ENCODE data around the gene ELF2. TPM values are rescaled to one million over a fixed set of nuclear protein-coding genes. Genes with fewer than 3 reads are reported as not detected.

The ELF2 gene
- total and polyA plus RNA-seq, 8 donors = 9.0 to 31.6 (median 18.7) TPM

GRCh38 chr4:139154538-139154937 lies 22.5 kb downstream of the ELF2 start:
- H3K9me3 ChIP-seq = no peaks in the 10 kb centered on the region
- DNase-seq (no peak), FAIRE-seq (no peak), ATAC-seq (no peak)
- intact Hi-C loops (cut with DNase I) = no loop called here
- H3K27ac ChIP-seq = no peak overlapping the region
- no peak overlapping the region for H3K4me3 ChIP-seq
- WGBS, 2 donors = 61% methylated on average over 1 of the region's 1 CpG
- no peaks in the 10 kb centered on the region for H3K4me1 ChIP-seq
- TF ChIP-seq, protein P1, sequence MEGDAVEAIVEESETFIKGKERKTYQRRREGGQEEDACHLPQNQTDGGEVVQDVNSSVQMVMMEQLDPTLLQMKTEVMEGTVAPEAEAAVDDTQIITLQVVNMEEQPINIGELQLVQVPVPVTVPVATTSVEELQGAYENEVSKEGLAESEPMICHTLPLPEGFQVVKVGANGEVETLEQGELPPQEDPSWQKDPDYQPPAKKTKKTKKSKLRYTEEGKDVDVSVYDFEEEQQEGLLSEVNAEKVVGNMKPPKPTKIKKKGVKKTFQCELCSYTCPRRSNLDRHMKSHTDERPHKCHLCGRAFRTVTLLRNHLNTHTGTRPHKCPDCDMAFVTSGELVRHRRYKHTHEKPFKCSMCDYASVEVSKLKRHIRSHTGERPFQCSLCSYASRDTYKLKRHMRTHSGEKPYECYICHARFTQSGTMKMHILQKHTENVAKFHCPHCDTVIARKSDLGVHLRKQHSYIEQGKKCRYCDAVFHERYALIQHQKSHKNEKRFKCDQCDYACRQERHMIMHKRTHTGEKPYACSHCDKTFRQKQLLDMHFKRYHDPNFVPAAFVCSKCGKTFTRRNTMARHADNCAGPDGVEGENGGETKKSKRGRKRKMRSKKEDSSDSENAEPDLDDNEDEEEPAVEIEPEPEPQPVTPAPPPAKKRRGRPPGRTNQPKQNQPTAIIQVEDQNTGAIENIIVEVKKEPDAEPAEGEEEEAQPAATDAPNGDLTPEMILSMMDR (IDR thresholded peaks at IDR 0.05) = no peak
- no peaks in the 10 kb centered on the region for H3K27me3 ChIP-seq
- H3K36me3 ChIP-seq = no peaks in the 10 kb centered on the region

GRCh38 chr4:139154134-139154421 lies 22.9 kb downstream of the ELF2 start:
- TF ChIP-seq, protein P1 (IDR thresholded peaks at IDR 0.05) = no peak
- Histone ChIP-seq H3K4me1 (no peaks in the 10 kb centered on the region), H3K36me3 (no peaks in the 10 kb centered on the region), H3K9me3 (no peaks in the 10 kb centered on the region), H3K27me3 (no peaks in the 10 kb centered on the region), H3K27ac (no peak overlapping the region), H3K4me3 (no peak overlapping the region)
- intact Hi-C loops (cut with DNase I) = no loop called here
- FAIRE-seq (no peak), DNase-seq (no peak), ATAC-seq (no peak)
- WGBS, 2 donors = 63 to 72% methylated on average over 2 of the region's 2 CpGs

- DNase-seq (no peak), ATAC-seq (no peak), FAIRE-seq (no peak)
- H3K36me3 ChIP-seq = no peaks in the 10 kb centered on the region
- 97 to 100% methylated on average over 1 of the region's 1 CpG for WGBS, 2 donors
- H3K27me3 ChIP-seq = no peaks in the 10 kb centered on the region
- intact Hi-C loops (cut with DNase I) = no loop called here
- no peaks in the 10 kb centered on the region for H3K4me1 ChIP-seq
- no peak overlapping the region for H3K4me3 ChIP-seq
- no peak overlapping the region for H3K27ac ChIP-seq
- no peaks in the 10 kb centered on the region for H3K9me3 ChIP-seq
- TF ChIP-seq, protein P1 (IDR thresholded peaks at IDR 0.05) = no peak
Observed at GRCh38 chr4:139153411-139154133, 23.4 kb downstream of the ELF2 start.

- TF ChIP-seq, protein P1 (IDR thresholded peaks at IDR 0.05) = no peak
- Histone ChIP-seq H3K9me3 (no peaks in the 10 kb centered on the region), H3K27me3 (no peaks in the 10 kb centered on the region), H3K4me1 (no peaks in the 10 kb centered on the region), H3K36me3 (no peaks in the 10 kb centered on the region), H3K4me3 (no peak overlapping the region), H3K27ac (no peak overlapping the region)
- no peak for ATAC-seq
- WGBS, 2 donors = 95 to 96% methylated on average over 2 of the region's 2 CpGs
- FAIRE-seq = no peak
- DNase-seq = no peak
- intact Hi-C loops (cut with DNase I) = no loop called here
Observed at GRCh38 chr4:139152249-139152648, 24.8 kb downstream of the ELF2 start.

- H3K9me3 ChIP-seq = no peaks in the 10 kb centered on the region
- H3K4me1 ChIP-seq = no peaks in the 10 kb centered on the region
- 90 to 91% methylated on average over 8 of the region's 8 CpGs for WGBS, 2 donors
- intact Hi-C loops (cut with DNase I) = no loop called here
- DNase-seq = no peak
- ATAC-seq = no peak
- FAIRE-seq = no peak
- H3K27me3 ChIP-seq = no peaks in the 10 kb centered on the region
- no peak overlapping the region for H3K27ac ChIP-seq
- TF ChIP-seq, protein P1 (IDR thresholded peaks at IDR 0.05) = no peak
- H3K4me3 ChIP-seq = no peak overlapping the region
- no peaks in the 10 kb centered on the region for H3K36me3 ChIP-seq
Observed at GRCh38 chr4:139146926-139147629, 29.9 kb downstream of the ELF2 start.
